Heart right ventricle (tissue), 16 donors: ENCODE measurements around the gene CMIP. TPM values are rescaled to one million over a fixed set of nuclear protein-coding genes. Genes with fewer than 3 reads are reported as not detected.

ENCODE experiments used
- ATAC-seq, 8 donors: fragments of 200-7000 bp; cut with Tn5 transposase; one replicate each; pipeline ENCODE4 v1.9.1; 2020; ENCODE audit warnings: mild to moderate bottlenecking in 8 of 8, moderate library complexity in 8 of 8, moderate number of reproducible peaks in 1 of 8
- DNase-seq, 2 donors: peaks; one replicate each; pipeline ENCODE4 v3.0.0-alpha.2; 2020
- H3K27ac ChIP-seq, 10 donors: fragments of 200-600 bp; sonication (generic) in 2 of 10; one replicate each; pipeline versions ENCODE4 v1.5.0 to v1.8.0; 2020 to 2022; ENCODE audit warnings: mild to moderate bottlenecking in 3 of 10
- H3K27me3 ChIP-seq, 7 donors: fragments of 200-600 bp; one replicate each; pipeline ENCODE4 v1.8.0; 2021 to 2022; ENCODE audit warnings: mild to moderate bottlenecking in 2 of 7
- H3K36me3 ChIP-seq, 9 donors: fragments of 200-600 bp; sonication (generic) in 1 of 9; one replicate each; pipeline versions ENCODE4 v1.5.0 to v1.8.0; 2020 to 2022; ENCODE audit warnings: mild to moderate bottlenecking in 2 of 9
- H3K4me1 ChIP-seq, 9 donors: fragments of 200-600 bp; sonication (generic) in 1 of 9; one replicate each; pipeline versions ENCODE4 v1.5.0 to v1.8.0; 2020 to 2022; ENCODE audit warnings: mild to moderate bottlenecking in 4 of 9
- H3K4me3 ChIP-seq, 10 donors: fragments of 200-600 bp; sonication (generic) in 2 of 10; one replicate each; pipeline versions ENCODE4 v1.5.0 to v1.8.0; 2020 to 2022; ENCODE audit warnings: mild to moderate bottlenecking in 7 of 10, moderate library complexity in 2 of 10
- H3K9me3 ChIP-seq, 11 donors: fragments of 200-600 bp in 10 of 11; sonication (generic) in 2 of 11; one replicate each; pipeline versions ENCODE4 v1.5.0 to v1.8.0; 2013 to 2022; ENCODE audit warnings: mild to moderate bottlenecking in 2 of 11, control low read depth in 1 of 11, moderate library complexity in 1 of 11
- WGBS, 2 donors: extraction: QIAGEN DNeasy Blood & Tissue Kit; methylation state at CpG; one replicate each; pipeline ENCODE4 v1.1.7; 2013; ENCODE audit warnings: inconsistent platforms in 1 of 2; 5-methylcytosine and 5-hydroxymethylcytosine counted together
- intact Hi-C, 10 donors: fragments of 100-400 bp; cut with DNase I; formaldehyde crosslinking; loops; one replicate each; pipeline versions ENCODE4 v1.11.1 to v1.14.2; 2022
- polyA plus RNA-seq, 2 donors: library from polyadenylated mRNA; stranded (reverse); fragments of 200-250 nt; gene quantifications; one replicate each; pipeline ENCODE4 v1.2.3, GENCODE V29; 2013
- total RNA-seq, 10 donors: library from RNA; stranded (reverse); fragmentation: NEBNext Ultra II Directional in 3 of 10; extraction: Animal tissue kit (Norgen Biotek cat#: 25700) in 3 of 10; gene quantifications; one replicate each; pipeline versions ENCODE4 v1.2.1 to v1.2.4, GENCODE V29; 2021 to 2023
- TF ChIP-seq, protein P1 (sequence below), 9 donors: fragments of 200-600 bp; sonication (generic) in 2 of 9; IDR thresholded peaks; one replicate each; pipeline versions ENCODE4 v1.5.0 to v1.8.0; 2021 to 2022; ENCODE audit warnings: antibody characterized with exemption in 9 of 9, mild to moderate bottlenecking in 5 of 9, moderate library complexity in 1 of 9
- donor health status: Arrhythmogenic right ventricular cardiomyopathy.
- donor health status: ischemic (EF 13 %, LVEDD 7.1; RV severe dilation, severe dysfunction).
- donor health status: healthy with polysubstance abuse.
- donor health status: DM: no; HTN: yes; CAD: no.
- donor health status: DM: no; HTN: no; CAD: no.
- donor health status: ischemic (EF 25% LVEDD 6.9; RV normal size, moderate dysfunction).
- donor health status: ischemic (EF 25% LVEDD 5.7; RV mildly dilated, moderate dysfunction).
- donor health status: healthy.
- donor health status: DM: yes; HTN: yes; CAD: no.
- donor health status: Ischemic cardiomyopathy.
- donor health status: ischemic (EF 35%, LVEDD 5.7; RV mildly dilated, moderate dysfunction).
- donor health status: nonischemic (EF 11% LVEDD 7.7; RV severe dilation, severe dysfunction).
- donor health status: DM: yes; HTN: yes; CAD: no.
- donor health status: PGD.
- donor health status: ischemic (EF 29% LVEDD 5.4; RV normal size, mild dysfunction).
- donor health status: nonischemic (EF 23%, LVEDD 6.1; RV moderate dilation, normal function).

Gene CMIP
- total and polyA plus RNA-seq, 12 donors: 5.4 to 32.8 (median 13.0) TPM

DNA sequence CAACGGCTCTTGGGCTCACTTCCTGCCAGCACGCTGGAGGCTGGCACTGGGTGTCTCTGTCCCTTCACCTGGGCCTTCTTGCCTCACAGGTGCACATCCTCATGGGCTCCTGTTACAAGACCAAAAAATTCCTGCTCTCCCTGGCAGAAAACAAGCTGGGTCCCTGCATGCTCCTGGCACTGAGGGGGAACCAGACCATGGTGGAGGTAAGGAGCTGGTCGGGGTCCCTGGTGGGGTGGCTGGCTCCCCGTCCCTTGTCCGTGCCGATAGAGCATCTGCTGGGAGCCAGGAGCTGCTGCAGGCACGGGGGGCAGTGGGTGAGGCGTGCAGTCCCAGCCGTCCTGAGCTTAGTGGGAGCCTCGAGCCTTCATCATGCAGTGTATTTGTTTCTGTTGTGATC lies 255.0 kb downstream of the CMIP start:
- intact Hi-C loops: loop anchor here in 4 of 10 donors (5.0 to 10.0 kb wide), 2 partner anchors 77 to 295 kb away; no protein-coding TSS in a partner anchor
- peaks cover 0 to 90% (median 0%) of the 10 kb centered on the region in 9 donors for H3K36me3 ChIP-seq
- TF ChIP-seq, protein P1, sequence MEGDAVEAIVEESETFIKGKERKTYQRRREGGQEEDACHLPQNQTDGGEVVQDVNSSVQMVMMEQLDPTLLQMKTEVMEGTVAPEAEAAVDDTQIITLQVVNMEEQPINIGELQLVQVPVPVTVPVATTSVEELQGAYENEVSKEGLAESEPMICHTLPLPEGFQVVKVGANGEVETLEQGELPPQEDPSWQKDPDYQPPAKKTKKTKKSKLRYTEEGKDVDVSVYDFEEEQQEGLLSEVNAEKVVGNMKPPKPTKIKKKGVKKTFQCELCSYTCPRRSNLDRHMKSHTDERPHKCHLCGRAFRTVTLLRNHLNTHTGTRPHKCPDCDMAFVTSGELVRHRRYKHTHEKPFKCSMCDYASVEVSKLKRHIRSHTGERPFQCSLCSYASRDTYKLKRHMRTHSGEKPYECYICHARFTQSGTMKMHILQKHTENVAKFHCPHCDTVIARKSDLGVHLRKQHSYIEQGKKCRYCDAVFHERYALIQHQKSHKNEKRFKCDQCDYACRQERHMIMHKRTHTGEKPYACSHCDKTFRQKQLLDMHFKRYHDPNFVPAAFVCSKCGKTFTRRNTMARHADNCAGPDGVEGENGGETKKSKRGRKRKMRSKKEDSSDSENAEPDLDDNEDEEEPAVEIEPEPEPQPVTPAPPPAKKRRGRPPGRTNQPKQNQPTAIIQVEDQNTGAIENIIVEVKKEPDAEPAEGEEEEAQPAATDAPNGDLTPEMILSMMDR (IDR thresholded peaks at IDR 0.05): no peak
- peaks cover 0 to 44% (median 18%) of the 10 kb centered on the region in 9 donors for H3K4me1 ChIP-seq
- no peak overlapping the region for H3K27ac ChIP-seq
- no peak overlapping the region for H3K4me3 ChIP-seq
- DNase-seq (no peak), ATAC-seq (no peak)
- 95 to 98% methylated on average over 10 of the region's 10 CpGs for WGBS, 2 donors
- no peaks in the 10 kb centered on the region for H3K27me3 ChIP-seq
- no peaks in the 10 kb centered on the region for H3K9me3 ChIP-seq

DNA sequence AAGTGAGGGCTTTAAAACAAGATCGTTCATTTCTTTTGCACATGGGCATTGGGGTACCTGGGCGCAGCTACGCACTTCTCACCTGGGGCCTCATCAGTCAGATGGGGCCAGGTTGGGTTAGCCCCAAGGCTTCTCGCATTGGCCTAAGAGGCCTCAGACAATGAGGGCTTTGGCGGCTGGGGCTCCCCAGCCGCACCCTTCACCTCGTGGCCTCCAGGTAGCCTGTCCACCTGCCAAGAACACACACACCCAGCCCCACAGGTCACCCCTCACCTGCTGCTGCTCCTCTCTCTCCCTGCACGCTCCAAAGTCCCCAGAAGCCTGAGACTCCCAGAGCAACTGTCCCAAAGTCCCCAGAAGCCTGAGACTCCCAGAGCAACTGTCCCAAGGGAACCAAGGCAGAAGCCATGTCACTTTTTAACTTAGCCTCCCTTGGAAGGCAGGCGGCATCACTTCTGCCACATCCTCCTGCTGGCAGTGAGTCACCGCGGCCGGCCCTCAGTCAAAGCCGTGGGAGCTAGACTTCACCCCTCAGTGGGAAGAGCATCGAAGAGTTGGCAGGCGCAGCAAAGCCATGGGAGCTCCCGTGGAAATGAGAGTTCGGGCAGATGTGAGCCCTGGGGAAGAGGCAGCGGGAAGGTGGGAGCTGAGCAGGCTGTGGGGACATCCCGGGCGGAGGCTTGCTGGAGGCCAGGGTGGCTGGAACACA lies 255.6 kb downstream of the CMIP start:
- peaks cover 0 to 38% (median 12%) of the 10 kb centered on the region in 9 donors for H3K4me1 ChIP-seq
- H3K27me3 ChIP-seq: no peaks in the 10 kb centered on the region
- no peaks in the 10 kb centered on the region for H3K9me3 ChIP-seq
- DNase-seq (no peak), ATAC-seq (no peak)
- TF ChIP-seq, protein P1 (IDR thresholded peaks at IDR 0.05): no peak
- H3K4me3 ChIP-seq: no peak overlapping the region
- no peak overlapping the region for H3K27ac ChIP-seq
- WGBS, 2 donors: 95 to 97% methylated on average over 20 of the region's 20 CpGs
- intact Hi-C loops: no loop called here
- H3K36me3 ChIP-seq: peaks cover 0 to 90% (median 5%) of the 10 kb centered on the region in 9 donors

DNA sequence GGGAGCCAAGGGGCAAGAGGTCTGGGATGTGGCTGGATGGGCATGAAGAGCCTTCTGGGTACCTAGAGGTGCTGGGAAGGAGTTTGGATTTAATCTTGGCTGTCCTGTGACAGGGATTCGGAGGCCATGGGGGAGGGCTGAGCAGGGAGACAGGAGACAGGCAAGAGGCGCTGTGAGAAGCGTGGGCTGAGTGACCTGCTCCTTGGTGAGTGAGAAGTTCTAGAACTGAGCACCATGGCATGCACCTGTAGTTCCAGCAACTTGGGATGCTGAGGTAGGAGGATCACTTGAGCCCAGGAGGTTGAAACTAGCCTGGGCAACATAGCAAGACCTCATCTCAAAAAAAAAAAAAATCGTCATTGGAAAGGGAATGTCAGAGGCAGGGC lies 256.2 kb downstream of the CMIP start:
- ATAC-seq (no peak), DNase-seq (no peak)
- TF ChIP-seq, protein P1 (IDR thresholded peaks at IDR 0.05): no peak
- Histone ChIP-seq H3K27me3 (no peaks in the 10 kb centered on the region), H3K4me3 (no peak overlapping the region), H3K9me3 (no peaks in the 10 kb centered on the region), H3K27ac (no peak overlapping the region), H3K4me1 (peaks cover 0 to 32% (median 12%) of the 10 kb centered on the region in 9 donors), H3K36me3 (peaks cover 0 to 92% (median 11%) of the 10 kb centered on the region in 9 donors)
- WGBS, 2 donors: 93 to 94% methylated on average over 4 of the region's 4 CpGs
- intact Hi-C loops: no loop called here

DNA sequence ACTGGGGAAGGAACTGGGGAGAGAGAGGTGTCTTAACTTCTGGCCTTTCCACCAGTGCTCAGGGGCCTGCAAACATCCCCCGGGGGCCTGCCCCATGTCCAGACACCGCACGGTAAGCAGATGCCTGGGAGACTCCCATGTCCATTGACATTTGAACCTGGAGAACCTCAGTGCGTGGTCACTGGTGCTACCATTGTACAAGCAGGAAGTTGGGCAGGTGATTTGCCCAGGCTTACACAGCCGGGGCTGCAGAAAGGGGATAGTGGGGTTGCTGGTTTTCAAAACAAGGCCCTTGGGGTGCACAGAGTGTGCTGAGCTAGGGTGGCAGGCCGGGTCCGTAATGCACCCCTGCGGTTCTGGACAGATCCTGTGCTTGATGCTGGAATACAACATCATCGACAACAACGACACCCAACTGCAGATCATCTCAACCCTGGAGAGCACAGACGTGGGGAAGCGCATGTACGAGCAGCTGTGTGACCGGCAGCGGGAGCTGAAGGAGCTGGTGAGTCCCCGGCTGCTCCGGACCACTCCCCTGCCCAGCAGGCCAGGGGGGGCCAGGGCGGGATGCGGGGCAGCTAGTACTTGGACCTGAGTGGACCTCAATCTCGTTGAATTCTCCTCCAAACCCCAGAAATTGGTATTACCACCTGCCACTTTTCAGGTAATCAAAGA lies 256.8 kb downstream of the CMIP start:
- Histone ChIP-seq H3K27me3 (no peaks in the 10 kb centered on the region), H3K4me3 (no peak overlapping the region), H3K27ac (no peak overlapping the region), H3K9me3 (no peaks in the 10 kb centered on the region), H3K36me3 (peaks cover 0 to 92% (median 11%) of the 10 kb centered on the region in 9 donors), H3K4me1 (peaks cover 0 to 26% (median 11%) of the 10 kb centered on the region in 9 donors)
- TF ChIP-seq, protein P1 (IDR thresholded peaks at IDR 0.05): no peak
- DNase-seq (no peak), ATAC-seq (no peak)
- intact Hi-C loops: no loop called here
- WGBS, 2 donors: 97% methylated on average over 20 of the region's 20 CpGs
